SIG-M5 treated with dmso at 0.1 percent for 504 hours (cell line): Measurements from ENCODE around the gene CLASP1.
"Not testable (repeated sequence)": the region's sequence is repeated elsewhere in the genome, so short reads cannot be mapped to it uniquely, and the experiment has no call there.

Source experiments
- DNase-seq: peaks from one replicate; lab custom pipeline; 2025; ENCODE audit not compliant: unreplicated experiment; lab: John Stamatoyannopoulos, UW

Gene CLASP1

DNA sequence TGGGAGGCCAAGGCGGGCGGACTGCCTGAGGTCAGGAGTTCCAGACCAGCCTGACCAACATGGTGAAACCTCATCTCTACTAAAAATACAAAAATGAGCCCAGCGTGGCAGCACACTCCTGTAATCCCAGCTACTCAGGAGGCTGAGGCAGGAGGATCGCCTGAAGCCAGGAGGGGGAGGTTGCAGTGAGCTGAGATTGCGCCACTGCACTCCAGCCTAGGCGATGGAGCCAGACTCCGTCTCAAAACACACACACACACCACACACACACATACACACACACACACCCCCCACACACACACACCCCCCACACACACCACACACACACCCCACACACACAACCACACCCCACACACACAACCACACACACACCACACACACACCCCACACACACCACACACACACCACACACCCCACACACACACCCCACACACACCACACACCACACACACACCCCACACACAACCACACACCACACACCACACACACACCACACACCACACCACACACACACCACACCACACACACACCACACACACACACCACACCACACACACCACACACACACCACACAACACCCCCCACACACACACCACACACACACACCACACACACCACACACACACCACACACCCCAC is 170.8 kb downstream of the CLASP1 start:
- DNase-seq = not testable (repeated sequence)

- DNase-seq = no peak
Observed at GRCh38 chr2:121476684-121477083, 172.6 kb downstream of the CLASP1 start.

DNA sequence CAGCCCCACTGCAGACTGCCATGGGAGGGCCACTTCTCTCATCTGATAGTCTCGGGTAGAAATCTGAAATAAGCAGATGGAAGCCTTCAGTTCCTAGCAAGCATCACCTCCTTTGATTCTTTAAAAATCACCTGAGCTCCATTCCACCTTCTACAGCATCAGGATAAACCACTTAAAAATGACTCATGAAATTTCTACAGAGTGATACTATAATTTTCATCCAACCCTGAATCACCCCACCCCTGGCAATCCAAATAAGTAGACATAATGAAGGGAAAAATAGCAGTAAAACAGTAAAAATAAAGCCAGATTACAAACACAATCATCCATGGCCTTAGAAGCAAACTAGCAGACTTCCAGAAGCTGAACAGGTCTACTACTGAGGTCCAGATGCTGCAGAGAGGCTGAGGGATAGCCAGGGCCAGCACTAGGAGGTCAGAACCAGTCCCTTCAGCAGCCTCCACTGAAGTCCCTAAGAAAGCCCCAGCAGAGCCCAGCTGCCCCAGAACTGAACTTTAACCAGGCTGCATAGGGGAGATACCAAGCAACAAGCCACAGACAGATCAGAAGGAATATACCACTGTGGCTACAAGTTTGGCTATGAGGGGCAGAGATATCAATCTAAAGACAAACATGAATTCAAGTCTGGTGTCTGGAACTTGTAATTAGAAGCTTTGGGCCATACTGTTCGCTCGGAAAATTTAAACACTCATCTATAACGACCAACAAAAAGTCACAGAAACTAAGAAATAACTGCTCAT is 173.3 kb downstream of the CLASP1 start:
- DNase-seq = no peak

GRCh38 chr2:121473512-121473911 is 175.8 kb downstream of the CLASP1 start:
- no peak for DNase-seq

DNA sequence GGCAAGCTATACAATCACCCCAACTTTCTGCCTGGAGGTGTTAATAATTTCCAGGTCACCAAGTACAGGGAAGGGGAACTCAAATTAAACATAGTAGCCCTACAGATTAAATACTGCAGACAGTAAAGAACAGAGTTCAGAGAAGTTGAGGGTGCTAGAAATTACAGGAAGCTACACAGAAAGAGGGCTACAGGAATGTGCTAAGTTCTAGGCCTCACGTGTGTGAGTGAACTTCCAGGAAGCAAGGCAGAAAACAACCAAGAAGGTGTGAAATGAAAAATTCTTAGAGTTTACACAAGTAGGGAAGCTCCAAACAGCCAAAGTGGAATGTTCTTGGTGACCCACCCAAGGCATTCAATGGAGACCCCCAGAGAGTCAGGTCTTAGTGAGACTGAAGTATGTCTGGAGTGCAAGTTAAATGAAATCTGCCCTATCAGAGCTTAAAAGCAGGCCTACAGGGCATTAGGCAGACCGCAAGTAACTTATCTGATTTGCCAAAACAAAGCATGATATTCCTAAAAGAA is 176.7 kb downstream of the CLASP1 start:
- no peak for DNase-seq

GRCh38 chr2:121471532-121472469 is 177.5 kb downstream of the CLASP1 start:
- no peak for DNase-seq

DNA sequence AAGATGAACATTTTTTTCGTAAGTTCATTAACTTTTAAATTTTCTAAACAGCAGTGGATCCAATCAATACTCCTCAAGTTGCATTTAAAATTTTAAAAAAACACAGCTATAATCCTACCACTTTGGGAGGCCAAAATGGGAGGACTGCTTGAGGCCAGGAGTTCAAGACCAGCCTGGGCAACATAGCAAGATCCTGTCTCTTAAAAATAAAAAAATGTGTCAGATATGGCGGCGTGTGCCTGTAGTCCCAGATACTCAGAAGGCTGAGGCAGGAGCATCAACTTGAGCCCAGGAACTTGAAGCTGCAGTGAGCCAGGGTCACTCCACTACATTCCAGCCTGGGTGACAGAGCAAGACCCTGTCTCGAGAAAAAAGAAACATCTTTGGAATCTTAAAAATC is 178.3 kb downstream of the CLASP1 start:
- no peak for DNase-seq

DNA sequence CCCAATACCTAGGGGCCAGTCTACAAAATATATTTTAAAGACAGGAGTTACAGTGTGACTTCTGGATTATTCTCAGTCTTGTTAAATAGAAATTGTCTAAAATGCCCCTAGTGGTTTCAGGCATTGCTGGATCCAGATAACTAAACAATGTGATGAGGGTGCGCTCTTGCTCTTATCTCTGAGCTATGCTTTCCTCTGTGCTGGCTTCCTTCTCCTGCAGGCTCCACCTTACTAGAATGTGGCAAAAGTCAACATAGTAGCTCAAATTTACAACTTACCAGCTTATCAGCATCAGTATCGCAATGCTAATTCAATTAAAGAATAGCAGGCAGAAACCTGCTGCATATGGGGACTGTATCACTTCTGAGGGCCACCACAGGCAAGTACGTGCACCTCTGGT is 179.9 kb downstream of the CLASP1 start:
- DNase-seq = no peak

DNA sequence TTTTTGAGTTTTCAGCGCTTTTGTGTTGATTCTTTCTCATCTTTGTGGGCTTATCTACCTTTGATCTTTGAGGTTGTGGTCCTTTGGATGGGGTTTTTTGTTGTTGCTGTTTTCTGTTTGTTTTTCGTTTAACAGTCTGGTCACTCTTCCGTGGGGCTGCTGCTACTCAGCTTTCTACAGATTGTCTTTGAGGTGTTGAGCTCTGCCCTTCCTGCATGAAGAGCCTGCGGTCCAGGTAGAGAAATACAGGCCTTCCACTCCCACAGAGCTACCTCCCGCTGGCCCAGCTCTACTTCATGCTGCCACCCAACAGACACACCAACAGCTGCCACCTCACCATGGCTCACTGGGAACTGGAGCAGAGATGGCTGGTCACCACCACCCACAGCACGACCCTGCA is 180.3 kb downstream of the CLASP1 start:
- no peak for DNase-seq

DNA sequence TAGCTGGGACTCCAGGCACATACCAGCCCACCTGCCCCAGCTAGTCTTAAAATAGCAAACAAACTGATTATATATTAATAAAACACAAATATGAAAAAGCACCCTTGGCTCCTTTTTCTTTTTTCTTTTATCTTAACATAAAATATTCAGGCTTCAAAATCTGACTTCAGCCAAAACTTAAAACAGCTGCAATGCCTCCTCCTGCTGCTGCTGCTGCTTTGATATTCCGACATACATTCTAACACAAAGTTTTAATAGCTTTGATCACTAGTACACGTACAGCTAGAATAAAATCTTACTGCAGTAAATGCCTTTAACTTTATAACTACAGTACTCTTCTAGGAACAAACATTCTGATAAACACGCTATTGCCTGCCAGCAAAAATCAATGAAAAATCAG is 190.0 kb downstream of the CLASP1 start:
- DNase-seq = no peak

GRCh38 chr2:121456325-121456724 is 192.9 kb downstream of the CLASP1 start:
- DNase-seq = no peak

DNA sequence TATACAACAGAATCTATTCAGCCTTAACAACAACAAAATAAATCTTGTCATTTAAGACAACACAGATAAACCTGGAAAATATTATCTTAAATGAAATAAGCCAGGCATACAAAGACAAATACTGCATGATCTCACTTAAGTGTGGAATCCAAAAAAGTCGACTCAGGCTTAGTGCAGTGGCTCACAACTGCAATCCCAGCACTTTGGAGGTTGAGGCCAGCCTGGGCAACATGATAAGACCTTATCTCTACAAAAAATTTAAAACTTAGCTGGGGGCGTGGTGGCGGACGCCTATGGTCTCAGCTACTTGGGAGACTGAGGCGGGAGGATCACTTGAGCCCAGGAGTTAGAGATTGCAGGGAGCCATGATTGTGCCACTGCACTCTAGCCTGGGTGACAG is 193.8 kb downstream of the CLASP1 start:
- DNase-seq = no peak

GRCh38 chr2:121454549-121455090 is 194.6 kb downstream of the CLASP1 start:
- no peak for DNase-seq

DNA sequence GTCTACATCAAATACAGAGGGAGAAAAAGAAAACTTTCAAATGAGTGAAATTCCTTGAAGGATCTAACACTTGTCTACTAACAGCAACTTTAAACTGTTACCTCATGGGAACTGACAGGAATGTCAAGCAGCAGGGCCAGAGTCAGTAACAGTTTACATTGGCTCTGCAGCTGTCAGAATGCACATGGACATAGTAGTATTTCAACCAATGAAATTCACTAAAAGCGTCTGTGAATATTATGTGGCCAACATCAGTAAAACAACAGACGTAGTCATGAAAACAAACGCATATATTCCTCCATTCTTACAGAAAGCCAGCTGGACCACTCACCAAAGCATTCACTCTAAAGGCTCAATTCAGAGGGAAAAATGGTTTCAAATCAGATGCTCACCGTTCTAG is 197.9 kb downstream of the CLASP1 start:
- DNase-seq = no peak

GRCh38 chr2:121450301-121450700 is 199.0 kb downstream of the CLASP1 start:
- DNase-seq = no peak

- DNase-seq = no peak
Observed at GRCh38 chr2:121446647-121447241, 202.5 kb downstream of the CLASP1 start.

- no peak for DNase-seq
Observed at GRCh38 chr2:121442889-121443288, 206.4 kb downstream of the CLASP1 start.

GRCh38 chr2:121438290-121438689 is 211.0 kb downstream of the CLASP1 start:
- not testable (repeated sequence) for DNase-seq

DNA sequence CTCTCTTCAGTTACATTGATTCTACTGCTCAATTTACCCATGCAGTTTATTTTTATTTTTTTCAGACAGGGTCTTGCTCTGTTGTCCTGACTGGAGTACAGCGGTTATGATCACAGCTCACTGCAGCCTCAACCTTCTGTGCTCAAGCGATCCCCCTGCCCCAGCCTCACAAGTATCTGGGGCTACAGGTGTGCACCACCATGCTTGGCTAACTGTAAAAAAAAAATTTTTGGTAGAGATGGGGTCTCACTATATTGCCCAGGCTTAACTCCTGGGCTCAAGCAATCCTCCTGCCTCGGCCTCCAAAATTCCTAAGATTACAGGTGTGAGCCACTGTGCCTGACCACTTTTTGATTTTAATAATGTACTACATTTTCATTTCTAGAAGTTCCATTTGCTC is 212.3 kb downstream of the CLASP1 start:
- DNase-seq = no peak

DNA sequence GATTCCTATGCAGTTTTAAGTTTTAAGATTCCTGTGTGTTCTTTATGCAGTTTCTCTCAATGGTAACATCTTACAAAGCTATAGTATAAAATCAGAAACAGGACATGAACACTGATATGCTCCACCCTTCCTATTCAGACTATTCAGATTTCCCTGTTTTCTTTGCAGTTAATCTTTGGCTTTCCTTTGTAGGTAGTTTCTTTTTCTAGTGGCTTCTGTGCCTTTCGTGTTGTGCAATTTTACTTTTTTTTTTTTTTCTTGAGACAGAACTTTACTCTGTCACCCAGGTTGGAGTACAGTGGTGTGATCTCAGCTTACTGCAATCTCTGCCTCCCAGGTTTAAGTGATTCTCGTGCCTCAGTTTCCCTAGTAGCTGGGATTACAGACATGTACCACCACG is 213.5 kb downstream of the CLASP1 start:
- DNase-seq = no peak

DNA sequence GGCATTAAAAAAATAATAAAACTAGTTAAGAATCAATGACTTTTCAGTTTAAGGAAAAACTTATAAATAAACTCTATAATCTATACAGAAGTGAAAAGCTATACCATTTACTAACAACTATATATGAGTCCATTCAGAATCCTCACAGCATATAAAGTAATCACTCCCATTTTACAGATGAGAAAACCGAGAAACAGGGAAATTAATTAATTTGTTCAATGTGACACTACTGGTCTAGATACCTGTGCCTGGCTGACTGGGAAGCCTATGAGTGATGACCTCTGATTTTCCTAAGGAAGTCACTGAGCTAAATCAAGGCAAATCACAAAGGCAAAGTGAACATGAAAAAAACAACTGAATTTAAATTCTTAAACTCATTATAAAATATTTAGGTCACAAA is 218.0 kb downstream of the CLASP1 start:
- DNase-seq = no peak
